ENCODE results near the gene PLS3.
"Not testable (repeated sequence)": the region's sequence is repeated elsewhere in the genome, so short reads cannot be mapped to it uniquely, and the experiment has no call there.

Gene PLS3, protein sequence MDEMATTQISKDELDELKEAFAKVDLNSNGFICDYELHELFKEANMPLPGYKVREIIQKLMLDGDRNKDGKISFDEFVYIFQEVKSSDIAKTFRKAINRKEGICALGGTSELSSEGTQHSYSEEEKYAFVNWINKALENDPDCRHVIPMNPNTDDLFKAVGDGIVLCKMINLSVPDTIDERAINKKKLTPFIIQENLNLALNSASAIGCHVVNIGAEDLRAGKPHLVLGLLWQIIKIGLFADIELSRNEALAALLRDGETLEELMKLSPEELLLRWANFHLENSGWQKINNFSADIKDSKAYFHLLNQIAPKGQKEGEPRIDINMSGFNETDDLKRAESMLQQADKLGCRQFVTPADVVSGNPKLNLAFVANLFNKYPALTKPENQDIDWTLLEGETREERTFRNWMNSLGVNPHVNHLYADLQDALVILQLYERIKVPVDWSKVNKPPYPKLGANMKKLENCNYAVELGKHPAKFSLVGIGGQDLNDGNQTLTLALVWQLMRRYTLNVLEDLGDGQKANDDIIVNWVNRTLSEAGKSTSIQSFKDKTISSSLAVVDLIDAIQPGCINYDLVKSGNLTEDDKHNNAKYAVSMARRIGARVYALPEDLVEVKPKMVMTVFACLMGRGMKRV

DNA sequence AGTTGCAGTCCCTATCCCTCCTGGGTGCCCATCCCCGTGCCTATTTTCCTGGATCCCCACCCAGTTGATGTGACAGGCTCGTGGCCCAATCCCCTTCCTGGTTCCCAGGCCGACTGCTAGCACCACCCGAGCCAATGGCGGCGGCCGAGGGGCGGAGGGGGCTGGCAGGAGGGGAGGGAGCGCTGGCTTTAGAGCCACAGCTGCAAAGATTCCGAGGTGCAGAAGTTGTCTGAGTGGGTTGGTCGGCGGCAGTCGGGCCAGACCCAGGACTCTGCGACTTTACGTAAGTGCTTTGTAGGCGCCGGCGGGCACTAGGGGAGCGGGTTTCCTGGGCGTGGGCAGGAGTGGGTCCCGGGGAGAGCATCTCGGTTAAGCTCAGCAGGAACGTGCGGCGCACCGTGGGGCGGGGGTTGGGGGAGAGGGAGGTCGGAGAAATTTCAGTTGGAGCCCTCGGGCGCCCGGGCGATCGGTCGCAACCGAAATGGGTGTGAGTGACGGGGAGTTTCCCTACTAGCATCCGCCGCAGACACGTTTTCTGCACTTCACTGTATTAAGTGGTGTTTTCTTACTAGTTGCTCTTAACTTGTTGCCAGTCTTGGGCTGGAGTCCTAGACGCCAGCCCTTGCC, at the start of gene PLS3:
Gene PLS3, plus strand, starts transcription at position 197 of the 627 bp plus-strand sequence. CDS start 49,077 bp downstream, outside the sequence.
- DNase-seq: no peak

DNA sequence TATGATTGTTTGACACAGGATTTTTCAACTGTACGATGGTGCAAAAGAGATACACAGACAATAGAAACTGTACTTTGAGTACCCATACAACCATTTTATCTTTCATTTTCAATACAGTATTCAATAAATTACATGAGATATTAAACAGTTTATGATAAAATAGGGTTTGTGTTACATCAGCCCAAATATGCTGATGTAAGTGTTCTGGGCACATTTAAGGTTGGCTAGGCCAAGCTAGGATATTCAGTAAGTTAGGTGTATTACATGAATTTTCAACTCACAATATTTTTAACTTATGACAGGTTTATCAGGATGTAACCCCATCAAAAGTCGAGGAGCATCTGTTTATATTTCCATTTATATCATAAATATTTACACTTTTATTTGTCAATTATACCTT, 42.9 kb upstream of the PLS3 start:
- no peak for DNase-seq

DNA sequence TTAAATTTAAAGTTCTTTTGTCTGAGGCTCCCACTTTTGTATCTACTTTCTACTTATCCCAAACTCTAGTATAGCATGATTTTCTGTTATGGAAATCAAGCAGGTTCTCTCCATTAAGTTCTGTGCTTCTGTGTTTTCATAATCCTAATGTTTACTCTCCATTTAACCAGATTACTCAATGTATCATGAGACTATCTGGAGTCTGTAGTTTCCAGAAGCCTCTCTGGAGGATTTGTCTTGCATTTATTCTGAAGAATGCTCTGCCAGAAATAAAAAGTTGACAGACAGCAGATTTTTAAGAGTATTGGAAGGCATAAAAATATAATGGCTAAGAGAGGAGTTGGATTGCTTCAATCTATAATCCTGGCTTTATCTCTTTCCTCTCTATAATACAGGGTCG, 39.2 kb upstream of the PLS3 start:
- no peak for DNase-seq

DNA sequence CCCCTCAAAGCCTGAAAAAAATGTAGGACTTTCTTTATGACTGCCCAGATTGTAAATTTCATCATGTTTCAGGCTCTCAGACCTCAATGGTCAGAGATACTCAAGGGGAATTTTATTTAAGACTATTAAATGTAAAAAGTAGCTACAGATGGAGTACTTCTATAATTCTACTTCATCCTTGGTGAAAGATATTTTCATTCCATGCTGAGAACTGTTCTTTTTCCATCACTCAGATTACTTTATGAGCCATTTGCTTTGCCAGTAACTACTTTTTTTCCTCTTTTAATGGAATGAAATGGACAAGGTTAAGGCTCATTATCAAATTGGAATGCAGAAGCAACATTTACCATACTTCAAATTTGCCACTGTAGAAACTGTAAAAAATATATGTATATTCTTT, 38.0 kb upstream of the PLS3 start:
- no peak for DNase-seq

DNA sequence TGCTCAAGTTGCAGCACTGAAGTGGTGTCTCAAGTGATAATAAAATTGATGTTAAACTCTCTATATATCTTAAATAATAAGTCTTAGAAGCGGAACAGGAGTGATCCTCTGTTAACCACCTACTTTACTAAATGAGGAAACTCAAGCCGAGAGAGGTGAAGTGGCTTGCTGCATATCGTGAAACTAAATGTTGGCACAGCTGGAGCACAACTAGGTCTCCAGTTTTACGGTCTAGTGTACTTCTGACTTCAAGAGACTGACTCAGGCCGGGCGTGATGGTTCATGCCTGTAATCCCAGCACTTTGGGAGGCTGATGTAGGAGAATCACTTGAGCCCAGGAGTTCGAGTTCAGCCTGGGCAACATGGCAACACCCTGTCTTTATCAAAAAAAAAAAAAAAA, 35.5 kb upstream of the PLS3 start:
- DNase-seq: no peak

DNA sequence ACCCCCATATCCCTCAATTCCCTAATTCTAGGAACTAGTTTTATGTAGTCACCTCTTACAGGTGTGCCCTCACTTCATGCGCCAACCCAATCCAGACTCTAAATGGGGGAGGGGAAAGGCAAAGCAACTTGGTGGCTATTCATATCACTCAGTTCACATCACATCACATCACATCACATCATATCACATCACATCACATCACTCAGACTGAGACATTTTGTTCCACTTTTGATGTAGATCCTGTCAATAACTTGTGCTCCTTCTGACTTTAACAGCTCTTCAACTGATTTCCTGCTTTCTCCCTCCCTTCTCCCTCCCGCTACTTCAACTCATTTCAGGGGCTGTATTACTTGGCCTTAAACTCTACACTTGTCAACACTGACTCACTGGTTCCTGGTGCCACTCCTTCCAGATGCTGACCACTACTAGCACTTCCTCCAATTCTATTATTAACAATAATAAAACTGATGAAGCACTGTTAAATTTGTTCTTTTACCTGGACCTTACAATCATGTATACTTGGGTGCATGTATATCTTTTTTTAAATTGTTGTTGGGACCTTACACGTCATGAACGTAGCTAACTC, 29.1 kb upstream of the PLS3 start:
- no peak for DNase-seq

DNA sequence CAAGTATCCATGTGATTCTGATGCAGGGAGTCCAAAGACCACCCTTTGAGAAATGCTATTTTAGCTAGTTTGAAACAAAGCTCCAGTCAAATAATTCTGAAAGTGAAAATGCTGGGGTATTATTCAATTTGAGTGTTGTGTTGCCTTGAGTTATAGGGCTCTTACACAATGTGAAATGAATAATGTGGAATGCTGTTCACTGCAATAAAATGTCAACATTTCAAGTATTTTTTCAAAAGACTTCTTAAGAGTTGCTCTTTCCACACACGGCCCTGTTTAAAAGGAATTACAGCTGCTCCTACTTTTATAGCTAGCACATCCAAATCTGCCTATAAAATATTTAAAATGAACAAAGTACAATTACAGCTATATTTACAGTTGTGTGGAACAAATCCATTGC, 27.5 kb upstream of the PLS3 start:
- no peak for DNase-seq

DNA sequence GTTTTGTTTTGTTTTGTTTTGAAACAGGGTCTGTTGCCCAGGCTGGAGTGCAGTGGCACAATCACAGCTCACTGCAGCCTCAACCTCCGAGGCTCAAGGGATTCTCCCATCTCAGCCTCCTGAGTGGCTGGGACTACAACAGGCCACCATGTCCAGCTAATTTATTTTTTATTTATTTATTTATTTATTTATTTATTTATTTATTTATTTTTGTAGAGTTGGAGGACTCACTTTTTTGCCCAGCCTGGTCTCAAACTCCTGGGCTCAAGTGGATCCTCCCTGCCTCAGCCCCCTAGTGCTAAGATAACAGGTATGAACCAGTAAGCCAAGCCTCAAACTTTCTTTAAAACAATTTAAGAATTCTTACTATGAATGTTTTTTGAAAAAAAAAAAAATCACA, 26.6 kb upstream of the PLS3 start:
- DNase-seq: no peak

DNA sequence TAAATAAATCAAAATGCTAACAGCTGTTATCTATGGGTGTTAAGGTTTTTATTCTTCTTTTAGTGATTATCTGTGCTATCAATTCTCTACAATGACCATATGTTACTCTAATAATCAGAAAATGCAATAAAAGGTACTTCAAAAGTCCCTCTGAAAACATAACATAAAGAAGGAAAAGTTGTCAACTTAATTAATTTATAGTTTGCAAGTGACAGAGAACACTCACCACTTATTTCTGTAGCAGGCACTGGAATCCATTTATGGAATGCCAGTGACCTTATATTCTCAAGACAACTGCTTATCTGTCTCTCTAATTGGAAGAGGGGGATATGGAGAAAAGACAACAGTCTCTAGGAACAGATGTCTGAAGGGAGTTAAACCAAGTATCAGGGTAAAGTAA, 25.6 kb upstream of the PLS3 start:
- no peak for DNase-seq

DNA sequence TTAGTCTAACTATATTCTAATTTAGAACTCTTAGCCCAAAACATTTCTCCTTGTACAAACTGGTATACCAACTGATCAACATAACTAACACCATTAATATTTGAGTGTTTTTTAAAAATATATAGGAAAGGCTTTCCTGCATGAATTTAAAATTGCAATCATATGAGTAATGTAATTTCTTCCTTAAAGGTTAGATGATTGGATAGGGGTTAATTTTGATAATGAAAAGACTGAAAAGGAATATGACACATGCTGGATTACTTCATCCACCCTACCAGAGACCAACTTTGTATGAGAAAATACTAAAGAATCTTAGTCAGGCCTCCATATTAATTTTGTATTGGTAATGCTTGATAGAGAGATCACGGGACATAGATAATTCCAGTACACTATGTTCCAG, 25.1 kb upstream of the PLS3 start:
- DNase-seq: no peak

DNA sequence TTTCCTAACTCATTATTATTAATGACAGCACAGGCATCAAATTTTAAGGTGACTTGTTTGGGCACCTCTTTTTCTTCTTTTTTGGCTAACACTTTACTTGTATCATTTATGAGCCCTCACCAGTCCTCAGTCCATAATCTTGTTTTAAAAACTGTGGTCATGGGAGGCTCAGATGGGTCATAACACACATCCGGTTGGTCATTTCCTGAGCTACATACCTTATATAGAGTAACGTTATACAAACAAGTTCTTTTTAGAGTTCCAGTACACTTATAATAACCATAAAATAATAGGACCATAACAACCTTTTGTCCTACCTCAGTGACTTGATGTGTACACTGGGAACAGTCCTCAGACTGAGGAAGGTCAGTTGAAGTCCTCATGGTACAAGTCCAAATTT, 21.1 kb upstream of the PLS3 start:
- no peak for DNase-seq

DNA sequence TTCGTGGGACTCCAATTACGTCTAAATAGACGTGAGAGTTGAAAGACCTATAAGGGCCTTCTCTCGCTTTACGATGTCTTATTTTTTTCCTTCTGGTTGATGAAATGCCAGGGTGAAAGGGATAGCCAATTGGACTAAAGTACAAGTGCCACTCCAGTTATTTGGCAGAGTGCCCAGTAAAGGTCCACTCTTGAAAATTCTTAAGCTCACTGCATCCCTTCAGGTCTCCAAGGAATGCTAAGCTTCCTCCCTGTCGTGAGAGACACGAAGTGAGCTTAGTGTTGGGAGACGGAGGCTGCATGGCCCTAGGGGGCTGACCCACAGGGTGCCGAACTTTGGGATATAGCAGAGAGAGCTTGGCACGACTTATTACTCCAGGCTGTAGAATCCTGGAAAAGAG, 19.9 kb upstream of the PLS3 start:
- DNase-seq: not testable (repeated sequence)

DNA sequence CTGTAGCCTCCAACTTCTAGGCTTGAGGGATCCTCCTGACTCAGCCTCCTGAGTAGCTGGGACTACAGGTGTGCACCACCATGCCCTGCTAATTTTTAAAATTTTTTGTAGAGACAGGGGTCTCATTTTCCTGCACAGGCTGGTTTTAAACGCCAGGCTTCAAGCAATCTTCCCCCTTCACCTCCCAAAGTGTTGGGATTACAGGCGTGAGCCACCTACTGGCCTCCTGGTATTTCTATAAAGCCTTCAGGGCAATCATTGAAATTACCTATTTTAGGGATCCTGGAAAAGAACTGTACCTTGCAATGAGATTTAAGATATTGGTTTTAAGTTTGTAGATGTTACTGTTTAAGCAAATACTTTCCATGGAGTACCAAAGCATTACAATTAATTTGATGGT, 13.5 kb upstream of the PLS3 start:
- DNase-seq: no peak

DNA sequence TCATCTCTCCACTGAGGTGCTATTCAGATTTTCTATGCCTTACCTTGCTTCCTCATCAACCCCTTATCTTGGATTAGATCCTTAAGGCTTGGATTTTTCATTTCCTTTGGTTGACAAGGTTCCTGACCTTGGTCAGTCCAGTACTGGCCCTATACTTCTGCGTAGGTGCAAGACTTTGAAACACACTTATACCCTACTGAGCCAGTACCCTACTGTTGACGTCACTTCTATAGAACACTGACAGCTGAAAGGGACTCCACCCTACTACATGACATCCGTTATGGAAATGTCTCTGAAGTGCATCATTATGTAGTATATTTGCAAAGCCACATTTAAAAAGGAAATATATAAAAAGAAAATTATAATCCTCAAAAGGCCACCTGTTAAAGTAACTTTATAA, 12.0 kb upstream of the PLS3 start:
- no peak for DNase-seq

DNA sequence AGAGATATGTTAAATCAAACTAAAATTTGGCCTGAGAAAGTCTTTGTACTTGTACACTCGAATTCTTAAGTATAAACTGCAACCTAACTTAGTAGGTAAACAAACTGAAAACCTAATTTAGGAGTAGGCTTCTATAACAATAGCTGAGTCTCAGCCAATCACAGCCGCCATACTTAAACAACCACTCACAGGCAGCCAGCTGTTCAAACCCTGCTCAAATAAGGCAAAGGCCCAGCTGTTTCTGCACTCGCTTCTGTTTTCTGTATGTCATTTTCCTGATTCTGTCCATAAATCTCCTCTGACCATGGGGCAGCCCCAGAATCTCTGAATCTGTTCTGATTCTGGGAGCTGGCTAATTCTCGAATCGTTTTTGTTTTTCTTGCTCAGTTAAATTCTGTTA, 7.8 kb upstream of the PLS3 start:
- peak in 1 of 2 experiments; percentile 24 for DNase-seq

DNA sequence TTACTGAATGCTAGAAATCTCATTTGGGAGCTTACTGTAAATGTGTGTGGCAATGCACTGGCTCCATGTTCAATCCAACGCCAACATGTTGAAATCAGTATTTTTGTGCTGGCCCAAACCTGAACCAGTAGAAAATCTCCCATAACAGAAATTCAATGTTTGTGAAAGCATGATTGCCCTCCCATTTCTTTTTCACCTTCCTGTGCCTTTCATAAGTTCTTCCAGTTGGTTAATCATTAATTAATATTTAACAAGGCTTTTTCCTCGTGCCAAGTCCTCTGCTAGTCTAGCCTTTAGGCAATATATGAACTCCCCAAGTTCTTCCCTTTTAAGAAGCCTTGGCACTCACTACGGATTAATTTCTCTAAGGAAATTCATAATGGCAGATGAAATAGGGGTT, 1.3 kb upstream of the PLS3 start:
- no peak for DNase-seq

DNA sequence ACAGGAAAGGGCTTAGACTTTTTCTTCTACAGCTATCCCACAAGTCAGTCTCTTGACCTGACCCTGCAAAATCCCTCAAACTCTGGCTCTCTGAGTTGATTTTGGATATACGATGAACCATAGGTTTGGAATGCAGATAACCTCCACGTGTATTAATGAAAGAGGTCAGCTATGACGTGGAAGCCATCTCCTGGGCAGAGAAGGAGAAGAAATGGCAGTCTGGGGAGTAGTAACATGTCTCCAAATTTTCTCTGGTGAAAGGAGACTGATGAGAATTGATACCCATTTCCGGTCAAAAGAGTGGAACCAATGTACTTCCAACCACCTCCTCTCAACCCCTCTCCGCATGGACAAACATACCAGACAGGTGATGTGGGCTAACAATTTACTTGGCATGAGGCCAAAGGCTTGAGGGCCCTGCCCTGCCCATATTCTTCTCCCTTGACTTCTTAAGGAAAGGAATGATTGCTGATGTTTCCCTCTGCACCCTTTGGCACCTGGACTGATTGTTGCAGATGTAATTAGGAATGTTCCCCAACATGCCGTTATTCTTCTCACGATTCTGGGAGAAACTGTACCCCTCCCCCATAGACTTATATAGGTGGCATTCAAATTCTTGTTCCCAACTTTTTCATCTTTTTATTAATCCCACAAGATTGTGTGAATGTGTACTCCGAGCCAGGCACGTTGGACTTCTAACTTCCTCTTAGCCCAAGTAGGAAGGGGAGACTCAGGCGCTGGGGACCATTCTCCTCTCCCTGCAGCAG, 580 bp upstream of the PLS3 start:
- DNase-seq: no peak

DNA sequence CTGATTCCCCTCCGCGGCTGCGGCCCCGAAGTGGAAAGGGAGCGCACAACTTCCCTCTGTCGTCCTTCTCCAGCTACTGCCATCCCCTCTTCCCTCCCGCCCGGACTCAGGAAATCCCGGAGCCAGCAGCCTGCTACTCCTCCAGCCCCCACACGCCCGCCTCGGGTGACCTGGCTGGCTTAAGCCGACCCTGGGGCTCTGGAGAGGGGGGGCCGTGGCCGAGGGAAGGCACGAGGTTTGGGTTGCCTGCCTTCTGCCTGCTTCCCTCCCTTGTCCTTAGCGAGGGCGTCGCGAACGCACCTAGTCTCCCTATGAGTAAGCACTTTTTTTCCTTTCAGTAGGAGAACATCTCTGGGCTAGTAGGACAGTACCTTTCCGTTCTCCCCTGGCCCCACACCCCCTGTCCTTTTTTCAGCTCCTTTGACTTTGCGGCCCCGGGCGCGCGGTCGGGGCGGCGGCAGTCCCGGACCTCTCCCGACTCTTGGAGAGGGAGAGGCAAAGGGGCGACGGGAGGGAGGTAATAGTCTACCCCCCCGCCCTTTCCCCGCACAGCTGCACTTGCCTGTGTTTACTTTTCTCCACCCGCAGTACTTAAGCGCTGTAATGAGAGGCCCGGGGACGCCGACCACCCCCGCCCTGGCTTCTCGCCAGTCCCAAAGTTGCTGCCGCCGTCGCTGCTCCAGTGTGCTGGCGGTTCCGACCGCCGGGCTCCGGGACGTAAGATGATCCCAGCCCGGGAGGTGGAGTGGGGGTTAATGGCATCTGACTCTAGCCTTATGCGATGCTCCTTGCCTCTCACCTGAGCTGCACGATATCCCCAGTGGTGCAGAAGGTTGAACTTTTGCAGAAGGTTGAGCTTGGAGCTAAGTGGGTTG, 868 bp downstream of the PLS3 start:
- DNase-seq: peak in 1 of 2 experiments; percentile 1

DNA sequence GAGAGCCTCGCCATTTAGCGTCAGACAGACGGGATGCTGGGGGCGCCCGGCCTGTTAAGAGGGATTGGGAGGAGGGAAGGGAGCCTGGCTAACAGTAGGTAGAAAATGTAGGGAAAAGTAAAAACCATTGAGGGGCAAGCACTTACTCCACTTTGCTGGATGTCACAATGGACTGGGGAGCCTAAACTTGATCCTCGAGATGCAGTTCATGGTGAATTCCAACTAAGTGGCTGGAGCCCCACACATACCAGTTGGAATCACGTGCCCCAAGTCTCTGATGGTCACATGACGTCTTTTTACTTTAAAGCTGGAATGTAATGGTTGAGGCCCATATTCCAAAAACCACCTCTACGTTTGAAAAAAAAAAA, 1.5 kb downstream of the PLS3 start:
- no peak for DNase-seq

DNA sequence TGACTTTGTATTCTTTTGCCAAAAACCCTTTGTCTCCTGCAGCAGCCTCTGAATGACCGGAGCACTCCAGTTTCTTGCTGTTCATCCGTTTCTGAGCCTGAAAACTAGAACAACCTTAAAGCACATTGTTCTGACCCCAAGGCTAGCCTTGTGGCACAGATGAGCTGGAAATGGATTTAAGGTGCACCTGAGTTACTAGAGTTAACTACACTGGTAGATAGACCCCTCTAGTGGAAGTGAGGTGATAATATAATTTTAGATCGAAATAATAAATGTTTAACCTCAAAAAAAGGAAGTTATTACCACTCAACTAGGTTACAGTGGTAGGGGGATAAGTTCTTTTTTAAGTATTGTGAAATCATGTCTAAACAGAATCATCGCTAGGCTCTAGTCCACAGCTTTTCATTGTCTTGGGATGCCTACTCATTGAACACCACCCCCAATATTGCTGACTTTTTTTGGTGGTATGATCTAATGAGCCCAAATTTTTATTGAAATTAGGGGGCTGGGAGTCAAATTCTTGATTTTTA, 2.7 kb downstream of the PLS3 start:
- no peak for DNase-seq

DNA sequence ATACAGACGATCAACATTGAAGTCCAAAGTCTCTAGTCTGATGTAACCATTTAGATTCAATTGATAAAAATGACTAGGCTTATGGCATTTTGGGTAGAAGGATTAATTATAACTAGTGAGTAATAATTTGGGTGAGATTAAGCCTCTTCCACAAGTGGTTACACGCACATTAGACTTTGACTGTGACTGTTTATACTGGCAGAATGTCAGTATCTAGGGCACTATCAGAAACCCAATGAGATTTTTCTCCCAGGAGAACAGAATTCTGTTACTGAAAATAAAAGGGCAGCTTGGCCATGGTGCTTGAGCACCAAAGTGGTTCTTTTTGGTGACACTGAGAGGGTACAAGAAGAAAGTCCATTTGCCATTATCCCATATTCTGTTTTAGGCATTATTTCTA, 3.3 kb downstream of the PLS3 start:
- DNase-seq: no peak

DNA sequence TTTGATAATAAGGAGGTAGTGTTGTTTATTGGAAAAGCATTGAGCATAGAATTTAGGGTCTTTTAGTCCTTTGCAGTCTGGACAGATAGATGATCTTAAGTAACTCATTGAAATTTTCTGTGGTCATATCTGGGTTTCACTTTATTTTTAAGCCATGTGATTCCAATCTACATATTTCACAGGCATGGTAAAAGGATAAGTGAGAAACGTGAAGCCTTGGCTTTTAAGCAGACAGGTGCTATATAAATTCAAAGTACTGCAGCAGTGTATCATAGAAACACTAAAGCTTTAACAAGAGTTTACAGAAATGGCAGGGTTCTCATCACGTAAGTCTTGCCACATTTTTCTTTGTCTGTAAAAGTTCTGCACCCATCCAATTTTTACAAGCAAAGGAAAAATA, 4.9 kb downstream of the PLS3 start:
- DNase-seq: no peak

All from SHP77 (cell line).